HG02678 (cell line): ENCODE data around the gene RFTN1.
A peak's percentile ranks its signal among the peaks of the same experiment; 100 is the strongest.
"Not testable (repeated sequence)": the region's sequence is repeated elsewhere in the genome, so short reads cannot be mapped to it uniquely, and the experiment has no call there.

Experiments
- ATAC-seq: cut with Tn5 transposase; IDR thresholded peaks from one replicate; pipeline ENCODE4 v1.9.1; 2021; ENCODE audit warnings: mild to moderate bottlenecking, moderate library complexity; ENCODE audit not compliant: unreplicated experiment

RFTN1 gene

GRCh38 chr3:16313886-16314645 lies 199.4 kb downstream of the RFTN1 start:
- ATAC-seq: no peak

- ATAC-seq: peak; percentile 61
Observed at GRCh38 chr3:16311960-16312451, 201.5 kb downstream of the RFTN1 start.

- not testable (repeated sequence) for ATAC-seq
Observed at GRCh38 chr3:16310486-16310885, 203.0 kb downstream of the RFTN1 start.

GRCh38 chr3:16309558-16309957 lies 203.9 kb downstream of the RFTN1 start:
- ATAC-seq: peak; percentile 78

- no peak for ATAC-seq
Observed at GRCh38 chr3:16308727-16309126, 204.8 kb downstream of the RFTN1 start.

- no peak for ATAC-seq
Observed at GRCh38 chr3:16307832-16308531, 205.5 kb downstream of the RFTN1 start.

- ATAC-seq: no peak
Observed at GRCh38 chr3:16305111-16305541, 208.4 kb downstream of the RFTN1 start.

GRCh38 chr3:16304061-16305010 lies 209.2 kb downstream of the RFTN1 start:
- no peak for ATAC-seq

- no peak for ATAC-seq
Observed at GRCh38 chr3:16303037-16303575, 210.4 kb downstream of the RFTN1 start.

GRCh38 chr3:16302082-16302631 lies 211.3 kb downstream of the RFTN1 start:
- ATAC-seq: no peak

- ATAC-seq: no peak
Observed at GRCh38 chr3:16301507-16301906, 212.0 kb downstream of the RFTN1 start.

GRCh38 chr3:16300881-16301359 lies 212.6 kb downstream of the RFTN1 start:
- ATAC-seq: peak; percentile 64

- peak; percentile 45 for ATAC-seq
Observed at GRCh38 chr3:16300307-16300706, 213.2 kb downstream of the RFTN1 start.

- no peak for ATAC-seq
Observed at GRCh38 chr3:16299746-16300145, 213.8 kb downstream of the RFTN1 start.

- ATAC-seq: no peak
Observed at GRCh38 chr3:16298891-16299290, 214.6 kb downstream of the RFTN1 start.

GRCh38 chr3:16297997-16298885 lies 215.3 kb downstream of the RFTN1 start:
- no peak for ATAC-seq

- ATAC-seq: no peak
Observed at GRCh38 chr3:16295298-16295890, 218.1 kb downstream of the RFTN1 start.

GRCh38 chr3:16294844-16295243 lies 218.7 kb downstream of the RFTN1 start:
- no peak for ATAC-seq

- peak; percentile 47 for ATAC-seq
Observed at GRCh38 chr3:16290827-16291196, 222.7 kb downstream of the RFTN1 start.
